ENCODE results near the gene RASSF6.
"Not testable (repeated sequence)": the region's sequence is repeated elsewhere in the genome, so short reads cannot be mapped to it uniquely, and the experiment has no call there.

Gene RASSF6

GRCh38 chr4:73620115-73620792 is at the start of gene RASSF6:
RASSF6 (minus strand) TSS chr4:73620436; CDS start chr4:73611795, 8,641 bp downstream.
- peak; percentile 50 for DNase-seq (ENCODE audit: extremely low spot score)
- no peak for TF ChIP-seq FOXA1 (IDR thresholded peaks at IDR 0.05)
- peak; percentile 39; the same call in 1 of the 2 replicates for TF ChIP-seq L3MBTL2 (conservative IDR thresholded peaks at IDR 0.05)
- TF ChIP-seq FOXM1 (IDR thresholded peaks at IDR 0.05; ENCODE audit: borderline replicate concordance): no peak
- TF ChIP-seq ELF4 (IDR thresholded peaks at IDR 0.05): no peak
- ChIA-PET CTCF (no interaction called here), POLR2A (no interaction called here)

DNA sequence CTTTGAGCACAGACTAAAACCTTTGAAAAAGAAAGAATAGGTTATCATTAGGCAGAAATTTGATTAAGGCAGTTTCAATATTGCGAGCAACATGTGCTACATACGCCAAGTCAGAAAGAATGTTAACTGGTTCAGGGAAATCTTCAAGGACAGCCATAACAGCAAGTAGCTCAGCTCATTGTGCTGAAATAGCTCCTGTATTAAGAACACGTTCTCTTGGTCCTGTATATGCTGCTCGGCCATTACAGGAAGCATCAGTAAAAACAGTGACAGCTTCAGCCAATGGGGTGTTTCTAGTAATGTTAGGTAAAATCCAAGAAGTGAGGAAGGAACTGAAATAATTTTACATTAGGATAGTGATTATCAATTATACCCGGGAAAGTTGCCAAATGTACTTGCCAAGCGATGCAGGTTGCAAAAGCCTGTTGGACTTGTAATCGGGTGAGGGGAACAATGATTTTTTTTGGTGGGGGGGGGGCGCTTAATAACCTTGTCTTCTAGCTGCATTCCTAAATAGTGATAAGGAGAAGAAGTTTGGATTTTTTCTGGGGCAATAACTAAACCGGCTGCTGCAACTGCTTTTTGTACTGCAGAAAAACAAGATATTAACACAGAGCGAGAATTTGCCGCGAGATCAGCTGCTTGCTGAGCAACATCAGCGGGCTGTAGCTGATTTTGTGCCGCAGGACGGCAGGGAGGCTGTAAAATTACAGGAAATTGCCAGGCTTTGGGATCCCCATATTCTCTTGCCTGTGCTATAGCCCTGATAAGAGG is 49.4 kb upstream of the RASSF6 start:
- no peak for TF ChIP-seq FOXK2 (IDR thresholded peaks at IDR 0.05)
- no peak for TF ChIP-seq CTBP1 (IDR thresholded peaks at IDR 0.05; ENCODE audit: borderline replicate concordance)
- no peak for TF ChIP-seq NFRKB (IDR thresholded peaks at IDR 0.05)
- no peak for TF ChIP-seq TARDBP (IDR thresholded peaks at IDR 0.05)
- TF ChIP-seq ARNT (IDR thresholded peaks at IDR 0.05): no peak
- no peak for TF ChIP-seq ZNF384 (IDR thresholded peaks at IDR 0.05)
- TF ChIP-seq SUZ12 (IDR thresholded peaks at IDR 0.05): no peak
- TF ChIP-seq BHLHE40 (IDR thresholded peaks at IDR 0.05; ENCODE audit: borderline replicate concordance): no peak
- CTCF ChIA-PET: interaction anchor here (0.7 kb wide), 1 partner anchor 91 kb away, joined by 3 read pairs; no protein-coding TSS in a partner anchor
- no peak for DNase-seq (ENCODE audit: extremely low spot score)
- POLR2A ChIA-PET: interaction anchor here (0.8 to 1.3 kb wide), 2 partner anchors 366 to 369 kb away, joined by 3 read pairs; partner anchors contain the start of gene CXCL3

DNA sequence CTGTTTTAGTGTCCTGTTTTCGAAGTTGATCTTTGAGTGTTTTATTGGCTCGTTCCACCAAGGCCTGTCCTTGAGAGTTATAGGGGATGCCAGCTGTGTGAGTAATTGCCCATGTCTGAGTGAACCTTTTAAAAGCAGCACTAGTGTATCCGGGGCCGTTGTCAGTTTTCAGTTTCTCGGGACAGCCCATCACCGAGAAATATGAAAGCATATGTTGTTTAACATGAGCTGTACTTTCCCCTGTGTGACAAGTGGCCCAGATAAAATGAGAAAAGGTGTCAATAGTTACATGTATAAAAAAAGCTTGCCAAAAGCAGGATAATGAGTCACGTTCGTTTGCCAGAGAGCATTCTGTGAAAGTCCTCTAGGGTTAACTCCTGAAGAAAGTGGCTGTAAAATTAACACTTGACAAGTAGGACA is 48.6 kb upstream of the RASSF6 start:
- TF ChIP-seq SP1 (IDR thresholded peaks at IDR 0.05): no peak
- TF ChIP-seq, protein P1, sequence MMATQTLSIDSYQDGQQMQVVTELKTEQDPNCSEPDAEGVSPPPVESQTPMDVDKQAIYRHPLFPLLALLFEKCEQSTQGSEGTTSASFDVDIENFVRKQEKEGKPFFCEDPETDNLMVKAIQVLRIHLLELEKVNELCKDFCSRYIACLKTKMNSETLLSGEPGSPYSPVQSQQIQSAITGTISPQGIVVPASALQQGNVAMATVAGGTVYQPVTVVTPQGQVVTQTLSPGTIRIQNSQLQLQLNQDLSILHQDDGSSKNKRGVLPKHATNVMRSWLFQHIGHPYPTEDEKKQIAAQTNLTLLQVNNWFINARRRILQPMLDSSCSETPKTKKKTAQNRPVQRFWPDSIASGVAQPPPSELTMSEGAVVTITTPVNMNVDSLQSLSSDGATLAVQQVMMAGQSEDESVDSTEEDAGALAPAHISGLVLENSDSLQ (IDR thresholded peaks at IDR 0.05): peak; percentile 81
- CTCF ChIA-PET: interaction anchor here (0.6 to 0.7 kb wide), 3 partner anchors 13 to 422 kb away, joined by 3 read pairs; no protein-coding TSS in a partner anchor
- POLR2A ChIA-PET: interaction anchor here (0.8 to 1.3 kb wide), 2 partner anchors 367 to 370 kb away, joined by 3 read pairs; partner anchors contain the start of gene CXCL3
- no peak for DNase-seq (ENCODE audit: extremely low spot score)

- CTCF ChIA-PET: interaction anchor here (1.1 kb wide), 1 partner anchor 10 kb away, joined by 3 read pairs; no protein-coding TSS in a partner anchor
- POLR2A ChIA-PET; DNase-seq (ENCODE audit: extremely low spot score): not testable (repeated sequence)
These were observed 45.7 kb upstream of the RASSF6 start for GRCh38 chr4:73665924-73666323.

GRCh38 chr4:73664470-73664869 is 44.2 kb upstream of the RASSF6 start:
- TF ChIP-seq NFRKB (IDR thresholded peaks at IDR 0.05) (no peak), SP1 (IDR thresholded peaks at IDR 0.05) (no peak), ZNF384 (IDR thresholded peaks at IDR 0.05) (no peak)
- POLR2A ChIA-PET: no interaction called here

DNA sequence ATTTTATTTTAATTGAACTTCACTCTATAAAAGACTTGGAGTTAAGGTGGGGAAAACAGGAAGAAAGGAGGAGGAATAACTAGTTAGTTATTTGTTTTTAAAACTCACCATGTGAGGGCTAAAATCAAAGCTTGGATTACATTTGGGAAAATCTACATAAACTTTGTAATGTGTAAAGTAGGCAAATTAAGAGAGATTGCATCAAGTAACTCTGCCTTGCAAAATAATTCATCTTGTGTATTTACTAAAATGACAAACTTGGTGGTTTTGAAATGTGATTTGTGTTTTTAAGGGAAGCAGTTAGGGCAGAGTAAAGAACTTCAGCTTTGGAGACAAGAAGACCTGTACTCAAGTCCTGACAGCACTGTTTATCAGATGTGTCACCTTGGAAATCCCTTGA is 43.3 kb upstream of the RASSF6 start:
- no peak for DNase-seq (ENCODE audit: extremely low spot score)
- POLR2A ChIA-PET: no interaction called here
- no peak for TF ChIP-seq HDGF (IDR thresholded peaks at IDR 0.05; ENCODE audit: borderline replicate concordance)
- CTCF ChIA-PET: interaction anchor here (0.9 to 1.4 kb wide), 2 partner anchors 44 to 302 kb away, joined by 3 read pairs; no protein-coding TSS in a partner anchor

More at GRCh38 chr4:73664470-73664869, 44.2 kb upstream of the RASSF6 start:
- no peak for DNase-seq (ENCODE audit: extremely low spot score)
- CTCF ChIA-PET: interaction anchor here (0.9 kb wide), 1 partner anchor 301 kb away, joined by 3 read pairs; no protein-coding TSS in a partner anchor

DNA sequence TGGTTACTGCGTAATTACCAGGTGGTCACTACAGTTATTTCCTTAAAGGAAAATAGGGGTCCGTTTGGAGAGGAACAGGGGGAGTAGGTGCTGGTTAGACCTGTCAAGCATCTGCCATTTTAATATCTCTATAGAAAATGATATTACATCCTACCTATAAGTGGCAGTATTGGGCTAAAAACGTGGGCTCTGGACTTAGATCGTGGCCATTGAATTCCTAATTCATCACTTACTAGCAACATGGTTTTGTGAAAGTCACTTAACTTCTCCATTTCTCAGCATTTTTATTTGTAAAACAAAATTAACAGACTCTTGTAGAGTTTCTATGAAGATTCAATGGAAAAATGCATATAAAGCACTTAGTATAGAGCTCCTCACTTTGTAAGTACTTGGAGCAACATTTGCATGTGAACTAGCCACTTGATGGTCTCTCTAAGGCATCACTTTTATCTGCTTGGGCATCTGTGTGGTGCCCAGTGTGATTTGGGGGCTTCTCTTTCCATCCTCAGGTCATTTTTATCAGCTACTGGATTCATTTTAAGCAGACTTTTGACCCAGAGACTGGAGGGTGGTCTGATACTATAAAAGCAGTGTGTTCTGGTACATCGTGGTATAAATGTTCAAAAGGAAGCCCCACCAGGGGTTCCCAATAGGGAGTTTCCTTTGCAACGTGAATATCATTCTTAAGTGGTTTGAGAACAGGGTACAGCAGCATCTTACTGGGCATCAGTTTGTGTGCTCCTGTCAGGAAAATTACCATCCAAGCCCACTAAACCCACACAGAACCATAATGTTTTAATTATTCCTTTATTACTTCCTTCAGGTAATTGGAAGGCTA is 42.7 kb upstream of the RASSF6 start:
- no peak for TF ChIP-seq FOXA1 (IDR thresholded peaks at IDR 0.05)
- no peak for TF ChIP-seq ZNF384 (IDR thresholded peaks at IDR 0.05)
- no peak for TF ChIP-seq NFRKB (IDR thresholded peaks at IDR 0.05)
- TF ChIP-seq SP1 (IDR thresholded peaks at IDR 0.05): no peak
- no peak for TF ChIP-seq L3MBTL2 (conservative IDR thresholded peaks at IDR 0.05)
- TF ChIP-seq CTBP1 (IDR thresholded peaks at IDR 0.05; ENCODE audit: borderline replicate concordance): no peak
- TF ChIP-seq, protein P1 (IDR thresholded peaks at IDR 0.05): no peak
- TF ChIP-seq FOXK2 (IDR thresholded peaks at IDR 0.05): no peak
- no peak for TF ChIP-seq ARNT (IDR thresholded peaks at IDR 0.05)
- no peak for TF ChIP-seq SUZ12 (IDR thresholded peaks at IDR 0.05)
- TF ChIP-seq FOXM1 (IDR thresholded peaks at IDR 0.05; ENCODE audit: borderline replicate concordance): no peak
- TF ChIP-seq BHLHE40 (IDR thresholded peaks at IDR 0.05; ENCODE audit: borderline replicate concordance): no peak
- no peak for TF ChIP-seq ELF4 (IDR thresholded peaks at IDR 0.05)
- no peak for TF ChIP-seq LEF1 (IDR thresholded peaks at IDR 0.05; ENCODE audit: borderline replicate concordance)
- TF ChIP-seq TARDBP (IDR thresholded peaks at IDR 0.05): no peak
- DNase-seq (ENCODE audit: extremely low spot score): peak; percentile 53
- POLR2A ChIA-PET: no interaction called here
- CTCF ChIA-PET: interaction anchor here (1.4 kb wide), 1 partner anchor 45 kb away, joined by 3 read pairs; no protein-coding TSS in a partner anchor
